ENCODE measurements around the gene CSNK2B. TPM values are rescaled to one million over a fixed set of nuclear protein-coding genes. Genes with fewer than 3 reads are reported as not detected.

Gene CSNK2B
- total and polyA plus RNA-seq, 9 of the 15 experiments (the other 6 are each of a cell fraction or from before 2014, with no cell fraction given), result 120 to 1,126 (median 529) TPM

DNA sequence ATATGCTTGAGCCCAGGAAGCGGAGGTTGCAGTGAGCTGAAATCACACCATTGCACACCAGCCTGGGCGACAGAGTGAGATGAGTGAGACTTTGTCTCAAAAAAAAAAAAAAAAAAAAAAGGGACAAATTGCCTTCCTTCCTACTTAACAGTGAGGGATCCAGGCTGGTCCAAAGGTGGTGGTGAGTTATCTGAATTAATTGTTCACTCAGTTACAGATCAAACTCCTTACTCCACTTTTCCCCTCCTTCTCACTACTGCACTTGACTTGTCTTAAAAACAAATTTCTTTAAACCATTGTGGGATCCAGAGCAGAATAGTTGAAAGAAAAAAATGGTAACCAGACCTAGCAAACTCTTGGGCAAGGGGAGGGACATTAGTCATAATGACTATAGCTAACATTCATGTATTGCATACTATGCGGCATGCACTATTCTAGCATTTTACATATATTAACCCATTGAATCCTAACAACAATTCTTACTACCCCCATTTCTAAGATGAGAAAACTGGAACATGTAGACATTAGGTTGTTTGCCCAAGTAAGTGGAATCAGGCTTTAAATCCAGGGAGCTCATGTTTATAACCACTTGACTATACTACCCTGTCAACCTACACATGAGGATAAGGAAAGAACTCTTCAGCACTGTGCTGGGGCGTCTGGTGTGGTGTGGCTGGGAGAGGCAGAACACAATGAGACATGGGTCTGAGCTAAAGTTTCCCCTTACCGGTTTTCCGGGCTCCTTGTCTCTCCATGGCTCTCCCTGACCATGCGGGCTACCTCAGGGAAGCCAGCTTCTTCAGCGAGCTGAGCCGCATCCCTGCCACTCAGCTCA, 2.5 kb upstream of the CSNK2B start (continued):
- TF ChIP-seq RBFOX2 (IDR thresholded peaks at IDR 0.05; ENCODE audit: low read depth, low read length) (no peak), HNRNPH1 (optimal IDR thresholded peaks at IDR 0.05; ENCODE audit: low read depth, low read length) (no peak), HLTF (IDR thresholded peaks at IDR 0.05) (peak; percentile 51; the same call in 1 of the 2 replicates), SMARCA5 (IDR thresholded peaks at IDR 0.05) (no peak), SMAD2 (IDR thresholded peaks at IDR 0.05; ENCODE audit: low read depth, low read length) (no peak), TSC22D4 (tag; IDR thresholded peaks at IDR 0.05) (no peak), HDAC6 (IDR thresholded peaks at IDR 0.05; ENCODE audit: low read depth, low read length) (no peak), BACH1 (tag; IDR thresholded peaks at IDR 0.05) (no peak), CHD2 (IDR thresholded peaks at IDR 0.05; ENCODE audit: low read depth, low read length) (no peak; the same call in 1 of the 2 replicates), BRD9 (IDR thresholded peaks at IDR 0.05; ENCODE audit: low read depth, partially characterized antibody) (no peak), ZNF507 (tag; conservative IDR thresholded peaks at IDR 0.05) (no peak), ZNF717 (CRISPR knock-in tag; IDR thresholded peaks at IDR 0.05) (no peak), SMC3 (conservative IDR thresholded peaks at IDR 0.05; ENCODE audit: insufficient read depth, low read depth, low read length) (0 out of 2 replicates have a peak, but pooled peaks have one; percentile 13), FIP1L1 (IDR thresholded peaks at IDR 0.05; ENCODE audit: low read depth, low read length, poor library complexity, severe bottlenecking) (no peak), ILK (tag; IDR thresholded peaks at IDR 0.05; ENCODE audit: borderline replicate concordance, low read depth) (0 out of 2 replicates have a peak, but pooled peaks have one; percentile 24)
- TF ChIP-seq, protein P1, sequence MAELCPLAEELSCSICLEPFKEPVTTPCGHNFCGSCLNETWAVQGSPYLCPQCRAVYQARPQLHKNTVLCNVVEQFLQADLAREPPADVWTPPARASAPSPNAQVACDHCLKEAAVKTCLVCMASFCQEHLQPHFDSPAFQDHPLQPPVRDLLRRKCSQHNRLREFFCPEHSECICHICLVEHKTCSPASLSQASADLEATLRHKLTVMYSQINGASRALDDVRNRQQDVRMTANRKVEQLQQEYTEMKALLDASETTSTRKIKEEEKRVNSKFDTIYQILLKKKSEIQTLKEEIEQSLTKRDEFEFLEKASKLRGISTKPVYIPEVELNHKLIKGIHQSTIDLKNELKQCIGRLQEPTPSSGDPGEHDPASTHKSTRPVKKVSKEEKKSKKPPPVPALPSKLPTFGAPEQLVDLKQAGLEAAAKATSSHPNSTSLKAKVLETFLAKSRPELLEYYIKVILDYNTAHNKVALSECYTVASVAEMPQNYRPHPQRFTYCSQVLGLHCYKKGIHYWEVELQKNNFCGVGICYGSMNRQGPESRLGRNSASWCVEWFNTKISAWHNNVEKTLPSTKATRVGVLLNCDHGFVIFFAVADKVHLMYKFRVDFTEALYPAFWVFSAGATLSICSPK (IDR thresholded peaks at IDR 0.05; ENCODE audit: borderline replicate concordance), result no peak
- TF ChIP-seq, protein P2, sequence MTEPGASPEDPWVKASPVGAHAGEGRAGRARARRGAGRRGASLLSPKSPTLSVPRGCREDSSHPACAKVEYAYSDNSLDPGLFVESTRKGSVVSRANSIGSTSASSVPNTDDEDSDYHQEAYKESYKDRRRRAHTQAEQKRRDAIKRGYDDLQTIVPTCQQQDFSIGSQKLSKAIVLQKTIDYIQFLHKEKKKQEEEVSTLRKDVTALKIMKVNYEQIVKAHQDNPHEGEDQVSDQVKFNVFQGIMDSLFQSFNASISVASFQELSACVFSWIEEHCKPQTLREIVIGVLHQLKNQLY (CRISPR knock-in tag; conservative IDR thresholded peaks at IDR 0.05), result no peak
- TF ChIP-seq, protein P3, sequence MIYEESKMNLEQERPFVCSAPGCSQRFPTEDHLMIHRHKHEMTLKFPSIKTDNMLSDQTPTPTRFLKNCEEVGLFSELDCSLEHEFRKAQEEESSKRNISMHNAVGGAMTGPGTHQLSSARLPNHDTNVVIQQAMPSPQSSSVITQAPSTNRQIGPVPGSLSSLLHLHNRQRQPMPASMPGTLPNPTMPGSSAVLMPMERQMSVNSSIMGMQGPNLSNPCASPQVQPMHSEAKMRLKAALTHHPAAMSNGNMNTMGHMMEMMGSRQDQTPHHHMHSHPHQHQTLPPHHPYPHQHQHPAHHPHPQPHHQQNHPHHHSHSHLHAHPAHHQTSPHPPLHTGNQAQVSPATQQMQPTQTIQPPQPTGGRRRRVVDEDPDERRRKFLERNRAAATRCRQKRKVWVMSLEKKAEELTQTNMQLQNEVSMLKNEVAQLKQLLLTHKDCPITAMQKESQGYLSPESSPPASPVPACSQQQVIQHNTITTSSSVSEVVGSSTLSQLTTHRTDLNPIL (CRISPR knock-in tag; IDR thresholded peaks at IDR 0.05), result no peak
- TF ChIP-seq, protein P4, sequence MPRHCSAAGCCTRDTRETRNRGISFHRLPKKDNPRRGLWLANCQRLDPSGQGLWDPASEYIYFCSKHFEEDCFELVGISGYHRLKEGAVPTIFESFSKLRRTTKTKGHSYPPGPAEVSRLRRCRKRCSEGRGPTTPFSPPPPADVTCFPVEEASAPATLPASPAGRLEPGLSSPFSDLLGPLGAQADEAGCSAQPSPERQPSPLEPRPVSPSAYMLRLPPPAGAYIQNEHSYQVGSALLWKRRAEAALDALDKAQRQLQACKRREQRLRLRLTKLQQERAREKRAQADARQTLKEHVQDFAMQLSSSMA (CRISPR knock-in tag; IDR thresholded peaks at IDR 0.05), result no peak
- TF ChIP-seq, protein P5, sequence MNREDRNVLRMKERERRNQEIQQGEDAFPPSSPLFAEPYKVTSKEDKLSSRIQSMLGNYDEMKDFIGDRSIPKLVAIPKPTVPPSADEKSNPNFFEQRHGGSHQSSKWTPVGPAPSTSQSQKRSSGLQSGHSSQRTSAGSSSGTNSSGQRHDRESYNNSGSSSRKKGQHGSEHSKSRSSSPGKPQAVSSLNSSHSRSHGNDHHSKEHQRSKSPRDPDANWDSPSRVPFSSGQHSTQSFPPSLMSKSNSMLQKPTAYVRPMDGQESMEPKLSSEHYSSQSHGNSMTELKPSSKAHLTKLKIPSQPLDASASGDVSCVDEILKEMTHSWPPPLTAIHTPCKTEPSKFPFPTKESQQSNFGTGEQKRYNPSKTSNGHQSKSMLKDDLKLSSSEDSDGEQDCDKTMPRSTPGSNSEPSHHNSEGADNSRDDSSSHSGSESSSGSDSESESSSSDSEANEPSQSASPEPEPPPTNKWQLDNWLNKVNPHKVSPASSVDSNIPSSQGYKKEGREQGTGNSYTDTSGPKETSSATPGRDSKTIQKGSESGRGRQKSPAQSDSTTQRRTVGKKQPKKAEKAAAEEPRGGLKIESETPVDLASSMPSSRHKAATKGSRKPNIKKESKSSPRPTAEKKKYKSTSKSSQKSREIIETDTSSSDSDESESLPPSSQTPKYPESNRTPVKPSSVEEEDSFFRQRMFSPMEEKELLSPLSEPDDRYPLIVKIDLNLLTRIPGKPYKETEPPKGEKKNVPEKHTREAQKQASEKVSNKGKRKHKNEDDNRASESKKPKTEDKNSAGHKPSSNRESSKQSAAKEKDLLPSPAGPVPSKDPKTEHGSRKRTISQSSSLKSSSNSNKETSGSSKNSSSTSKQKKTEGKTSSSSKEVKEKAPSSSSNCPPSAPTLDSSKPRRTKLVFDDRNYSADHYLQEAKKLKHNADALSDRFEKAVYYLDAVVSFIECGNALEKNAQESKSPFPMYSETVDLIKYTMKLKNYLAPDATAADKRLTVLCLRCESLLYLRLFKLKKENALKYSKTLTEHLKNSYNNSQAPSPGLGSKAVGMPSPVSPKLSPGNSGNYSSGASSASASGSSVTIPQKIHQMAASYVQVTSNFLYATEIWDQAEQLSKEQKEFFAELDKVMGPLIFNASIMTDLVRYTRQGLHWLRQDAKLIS (CRISPR knock-in tag; IDR thresholded peaks at IDR 0.05), result peak; percentile 69; the same call in 1 of the 2 replicates
